Left lobe of liver (tissue), 2 donors: ENCODE data around the gene RHBDD2. TPM values are rescaled to one million over a fixed set of nuclear protein-coding genes. Genes with fewer than 3 reads are reported as not detected.
A peak's percentile ranks its signal among the peaks of the same experiment; 100 is the strongest.
"Not testable (repeated sequence)": the region's sequence is repeated elsewhere in the genome, so short reads cannot be mapped to it uniquely, and the experiment has no call there.

ENCODE experiments used
- ATAC-seq: fragments of 200-7000 bp; cut with Tn5 transposase; one replicate; pipeline ENCODE4 v1.9.1; 2020; ENCODE audit warnings: mild to moderate bottlenecking, moderate library complexity
- DNase-seq: peaks from one replicate; pipeline ENCODE4 v3.0.0-alpha.2; 2020; ENCODE audit warnings: low spot score
- total RNA-seq: library from RNA; stranded (reverse); gene quantifications from one replicate; pipeline ENCODE4 v1.2.1, GENCODE V29; 2021
- donor health status: DM: no; HTN: no; CAD: no; lungs with moderate emphysema.
- donor health status: DM: no; HTN: yes; CAD: no.

The RHBDD2 gene
- total RNA-seq, 1 donor from 2014 or later: 32.9 TPM

GRCh38 chr7:75866114-75866488 lies 12.7 kb upstream of the RHBDD2 start:
- ATAC-seq (peak; percentile 78), DNase-seq (no peak)

DNA sequence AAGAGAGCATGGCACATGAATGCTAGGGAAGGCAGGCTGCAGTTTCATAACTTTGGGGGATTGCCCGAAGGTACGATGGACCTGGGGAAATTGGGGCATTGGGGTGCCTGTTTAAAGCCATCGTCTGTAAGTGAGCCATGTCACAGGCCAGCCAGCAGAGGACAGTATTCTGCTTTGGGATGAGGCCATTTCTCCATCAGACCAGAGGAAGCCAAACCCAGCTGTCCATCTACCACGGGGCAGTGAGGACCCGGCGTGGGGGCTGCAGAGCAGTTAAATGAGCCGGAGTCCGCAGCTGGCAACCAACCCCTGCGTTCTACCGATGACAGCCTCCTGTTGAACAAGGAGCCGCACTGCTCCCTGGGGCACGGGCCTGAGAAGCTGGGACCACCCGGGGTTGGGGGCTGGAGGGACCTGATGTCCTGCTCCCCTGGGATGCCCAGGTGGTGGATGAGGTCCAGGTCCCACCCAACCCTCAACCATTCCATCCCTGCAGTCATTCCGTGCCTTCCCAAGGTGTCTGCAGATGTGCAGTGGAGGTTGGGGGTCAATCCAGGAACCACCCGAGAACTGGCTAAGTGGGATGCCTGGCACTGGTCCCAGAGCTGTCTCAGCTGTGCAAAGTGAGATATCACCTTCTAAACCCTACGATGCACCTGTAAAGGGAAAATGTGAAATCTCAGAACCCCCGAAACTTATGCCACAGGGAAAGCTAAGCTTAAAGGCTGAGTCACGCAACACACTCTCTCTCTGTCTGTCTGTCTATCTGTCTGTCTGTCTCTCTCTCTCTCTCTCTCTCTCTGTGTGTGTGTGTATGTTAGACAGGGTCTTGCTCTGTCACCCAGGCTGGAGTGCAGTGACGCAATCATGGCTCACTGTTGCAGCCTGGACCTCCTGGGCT lies 12.1 kb upstream of the RHBDD2 start:
- ATAC-seq: peak; percentile 98

DNA sequence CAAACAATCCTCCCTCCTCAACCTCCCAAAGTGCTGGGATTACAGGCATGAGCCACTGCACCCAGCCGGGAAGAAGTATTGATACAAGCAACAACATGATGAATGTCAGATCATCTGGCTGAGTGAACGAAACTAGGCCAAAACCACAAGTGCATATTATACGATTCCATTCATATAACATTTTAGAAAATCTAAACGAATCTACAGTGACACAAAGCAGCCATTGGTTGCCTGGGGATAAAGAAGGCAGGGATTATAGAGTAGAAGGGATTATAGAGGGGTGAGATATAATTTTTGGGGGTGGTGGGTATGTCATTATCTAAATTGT lies 11.5 kb upstream of the RHBDD2 start:
- DNase-seq (no peak), ATAC-seq (no peak)

More for the DNA sequence above, 12.1 kb upstream of the RHBDD2 start:
- peak; percentile 70 for DNase-seq

GRCh38 chr7:75868153-75868552 lies 10.7 kb upstream of the RHBDD2 start:
- ATAC-seq (no peak), DNase-seq (no peak)

DNA sequence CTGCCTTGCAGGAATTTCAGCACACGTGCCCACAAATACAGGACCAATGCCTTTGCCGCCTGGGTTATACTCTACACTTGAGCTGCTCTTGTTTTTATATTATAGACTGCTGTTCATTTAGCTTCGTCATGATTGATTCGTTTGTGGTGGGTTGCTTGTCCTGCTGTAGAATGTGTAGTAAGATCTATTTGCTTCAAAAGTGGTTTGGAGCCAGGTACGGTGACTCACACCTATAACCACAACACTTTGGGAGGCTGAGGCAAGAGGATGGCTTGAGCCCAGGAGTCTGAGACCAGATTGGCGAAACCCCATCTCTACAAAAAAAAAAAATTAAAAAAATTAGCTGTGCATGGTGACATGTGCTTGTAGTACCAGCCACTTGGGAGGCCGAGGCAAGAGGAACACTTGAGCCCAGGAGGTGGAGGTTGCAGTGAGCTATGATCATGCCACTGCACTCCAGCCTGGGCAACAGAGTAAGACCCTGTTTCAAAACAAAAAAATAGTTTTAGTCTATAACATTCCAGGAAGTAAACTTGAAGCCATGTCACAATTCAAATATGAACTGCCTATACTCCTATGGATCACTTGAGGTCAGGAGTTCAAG lies 9.0 kb upstream of the RHBDD2 start:
- DNase-seq: no peak

GRCh38 chr7:75870557-75871161 lies 8.2 kb upstream of the RHBDD2 start:
- ATAC-seq (no peak), DNase-seq (no peak)

More for the DNA sequence above, 9.0 kb upstream of the RHBDD2 start:
- no peak for ATAC-seq

DNA sequence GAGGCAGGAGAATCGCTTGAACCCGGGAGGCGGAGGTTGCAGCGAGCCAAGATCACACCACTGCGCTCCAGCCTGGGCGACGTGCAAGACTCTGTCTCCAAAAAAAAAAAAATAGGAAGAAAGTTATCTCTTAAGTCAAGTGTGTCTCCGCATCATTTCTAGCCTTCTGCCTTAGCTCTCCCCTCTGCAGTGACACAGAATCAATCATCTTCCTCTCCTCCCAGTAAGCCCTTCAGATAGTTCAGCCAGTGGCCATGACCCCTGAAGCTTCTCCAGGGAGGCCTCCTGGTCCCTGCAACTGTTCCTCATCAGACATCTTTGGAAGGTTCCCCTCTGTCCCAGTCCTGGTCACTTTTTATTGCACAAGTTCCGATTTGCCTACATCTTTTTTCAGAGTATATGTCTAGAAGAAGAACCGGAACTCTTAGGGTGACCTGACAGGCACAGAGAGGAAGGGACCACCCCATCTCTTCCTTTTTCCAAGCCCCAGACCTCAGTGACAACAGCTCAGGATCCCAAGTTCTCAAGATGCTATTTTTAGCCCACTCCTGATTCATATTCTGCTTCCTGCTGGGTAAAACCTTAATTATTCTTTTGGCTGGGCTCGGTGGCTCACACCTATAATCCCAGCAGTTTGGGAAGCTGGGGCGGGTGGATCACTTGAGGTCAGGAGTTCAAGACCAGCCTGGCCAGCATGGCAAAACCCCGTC lies 6.6 kb upstream of the RHBDD2 start:
- ATAC-seq (peak; percentile 77), DNase-seq (no peak)

DNA sequence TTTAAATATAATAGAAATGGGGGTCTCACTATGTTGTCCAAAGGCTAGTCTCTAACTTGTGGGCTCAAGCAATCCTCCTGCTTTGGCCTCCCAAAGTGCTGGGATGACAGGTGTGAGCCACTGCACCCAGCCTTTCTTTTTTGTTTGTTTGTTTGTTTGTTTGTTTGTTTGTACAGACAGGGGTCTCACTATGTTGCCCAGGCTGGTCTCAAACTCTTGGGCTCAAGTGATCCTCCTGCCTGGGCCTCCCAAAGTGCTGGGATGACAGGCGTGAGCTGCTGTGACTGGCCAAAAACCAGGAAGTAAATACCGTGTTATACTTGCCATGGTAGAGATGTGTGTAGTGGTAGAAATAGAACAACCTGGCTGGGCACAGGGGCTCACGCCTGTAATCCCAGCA lies 4.7 kb upstream of the RHBDD2 start:
- DNase-seq, ATAC-seq: not testable (repeated sequence)

DNA sequence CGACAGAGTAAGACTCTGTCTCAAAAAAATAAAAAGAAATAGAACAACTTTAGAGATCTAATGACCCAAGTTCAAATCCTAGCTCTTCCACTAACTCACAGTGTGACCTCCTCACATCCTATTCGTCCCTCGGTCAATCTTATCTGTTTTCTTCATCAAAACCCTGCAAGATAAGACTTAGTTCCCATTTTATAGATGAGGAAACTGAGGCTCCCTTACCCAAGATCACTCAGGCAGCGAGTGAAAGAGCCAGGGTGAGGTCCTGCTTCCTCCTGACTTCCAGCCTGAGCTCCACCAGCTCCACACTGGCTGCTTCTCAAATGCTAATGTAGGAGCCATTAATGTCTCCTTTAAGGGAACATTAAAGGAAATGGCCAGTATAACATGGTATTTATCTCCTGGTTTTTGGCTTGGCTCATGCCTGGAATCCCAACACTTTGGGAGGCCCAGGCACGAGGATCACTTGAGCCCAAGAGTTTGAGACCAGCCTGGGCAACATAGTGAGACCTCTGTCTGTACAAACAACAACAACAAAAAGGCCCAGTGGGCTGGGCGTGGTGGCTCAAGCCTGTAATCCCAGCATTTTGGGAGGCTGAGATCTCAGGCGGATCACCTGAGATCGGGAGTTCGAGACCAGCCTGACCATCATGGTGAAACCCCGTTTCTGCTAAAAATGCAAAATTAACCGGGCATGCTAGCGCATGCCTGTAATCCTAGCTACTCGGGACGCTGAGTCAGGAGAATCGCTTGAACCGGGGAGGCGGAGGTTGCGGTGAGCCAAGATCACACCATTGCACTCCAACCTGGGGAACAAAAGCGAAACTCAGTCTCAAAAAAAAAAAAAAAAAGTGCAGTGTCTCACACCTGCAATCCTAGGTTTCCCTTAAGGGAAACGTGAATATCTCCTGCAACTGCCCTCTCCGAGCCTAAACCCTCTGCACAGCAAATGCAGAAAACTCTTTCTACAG lies 3.4 kb upstream of the RHBDD2 start:
- ATAC-seq: no peak
- no peak for DNase-seq

DNA sequence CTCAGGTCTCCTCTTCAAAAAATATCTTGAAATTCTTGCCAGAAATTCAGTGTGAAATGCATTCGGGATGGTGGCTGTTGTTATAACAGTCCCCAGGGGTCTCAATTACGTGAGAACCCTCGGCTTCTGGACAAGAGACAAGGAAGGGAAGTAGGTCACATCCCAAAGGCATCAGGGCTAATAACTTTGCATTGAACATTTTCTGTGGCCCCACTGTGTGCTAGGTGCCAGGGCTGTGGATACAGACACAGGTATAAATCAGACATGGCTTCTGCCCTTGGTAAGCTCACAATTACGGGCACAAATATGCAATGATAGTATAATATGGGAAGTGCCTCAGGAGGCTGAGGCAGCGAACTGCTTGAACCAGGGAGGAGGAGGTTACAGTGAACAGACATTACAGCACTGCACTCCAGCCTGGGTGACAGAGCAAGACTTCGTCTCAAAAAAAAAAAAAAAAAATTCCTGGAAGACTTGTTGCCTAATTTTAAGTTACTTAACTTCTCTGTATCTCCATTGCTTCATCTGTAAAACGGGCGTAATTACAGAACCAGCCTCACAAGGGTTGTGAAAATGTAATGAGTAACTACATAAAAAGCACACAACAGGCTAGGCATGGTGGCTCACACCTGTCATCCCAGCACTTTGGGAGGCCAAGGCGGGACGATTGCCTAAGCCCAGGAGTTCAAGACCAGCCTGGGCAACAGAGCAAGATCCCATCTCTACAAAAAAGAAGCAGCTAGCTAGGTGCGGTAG lies 2.5 kb upstream of the RHBDD2 start:
- DNase-seq: no peak
- ATAC-seq: no peak

- no peak for DNase-seq
- ATAC-seq: no peak
These were observed 494 bp upstream of the RHBDD2 start for GRCh38 chr7:75878312-75878768.

DNA sequence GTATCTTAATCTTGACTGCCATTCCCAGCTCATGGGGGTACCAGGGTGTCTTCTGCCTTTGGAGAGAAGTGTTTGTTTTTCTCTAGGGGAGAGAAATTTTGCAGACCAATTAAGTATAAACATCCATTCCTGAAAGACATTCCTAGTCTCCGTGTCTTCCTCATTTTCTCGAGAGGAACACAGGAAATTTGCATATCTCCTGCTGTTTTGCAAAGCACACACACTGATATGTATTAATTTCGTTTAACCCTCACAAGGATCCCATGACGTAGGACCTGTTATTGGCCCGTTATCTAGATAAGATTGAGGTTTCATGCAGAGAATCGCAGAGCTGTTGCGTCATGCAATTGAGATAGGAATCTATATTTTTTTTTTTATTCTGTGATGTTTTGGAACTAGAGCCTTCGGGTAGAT lies 944 bp downstream of the RHBDD2 start:
- no peak for DNase-seq
- no peak for ATAC-seq

DNA sequence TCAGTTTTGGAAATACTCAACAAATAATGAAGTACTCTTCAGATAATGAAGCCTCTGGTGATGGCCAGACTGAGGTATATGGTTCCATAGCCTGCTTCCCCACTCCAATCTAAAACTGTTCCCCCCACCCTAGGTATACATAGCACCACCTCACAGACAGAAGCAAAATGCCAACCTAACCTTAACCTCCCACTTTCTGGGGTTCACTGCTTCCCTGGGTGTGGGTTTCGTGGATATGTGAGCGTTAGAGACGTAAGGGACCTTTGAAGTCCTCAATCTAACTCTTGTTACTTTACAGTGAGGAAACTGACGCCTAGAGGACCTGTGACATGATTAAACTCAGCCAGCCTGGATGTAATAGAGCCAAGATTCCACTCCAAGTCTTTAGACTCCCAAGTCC lies 1.4 kb downstream of the RHBDD2 start:
- DNase-seq: no peak

DNA sequence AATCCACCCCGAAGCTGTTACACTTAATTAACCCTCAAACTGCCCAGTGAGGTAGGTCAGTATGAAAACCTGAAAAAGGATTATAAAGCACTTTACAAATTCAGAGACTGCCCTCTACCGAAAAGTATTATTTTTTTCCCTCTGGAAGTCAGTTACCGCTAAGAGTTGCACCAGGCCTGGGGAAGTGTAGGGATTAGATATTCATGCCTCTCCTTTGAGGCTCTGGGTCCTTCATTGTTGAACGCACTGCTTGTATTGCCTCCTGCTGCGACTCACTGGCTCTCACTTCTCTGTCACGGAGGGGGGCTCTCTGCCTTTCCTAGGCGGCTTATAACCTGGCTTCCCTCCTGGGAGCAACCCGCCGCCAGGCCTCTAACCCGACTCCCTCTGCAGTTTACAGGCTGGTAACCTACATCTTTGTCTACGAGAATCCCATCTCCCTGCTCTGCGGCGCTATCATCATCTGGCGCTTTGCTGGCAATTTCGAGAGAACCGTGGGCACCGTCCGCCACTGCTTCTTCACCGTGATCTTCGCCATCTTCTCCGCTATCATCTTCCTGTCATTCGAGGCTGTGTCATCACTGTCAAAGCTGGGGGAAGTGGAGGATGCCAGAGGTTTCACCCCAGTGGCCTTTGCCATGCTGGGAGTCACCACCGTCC lies 2.7 kb downstream of the RHBDD2 start:
- no peak for DNase-seq
- ATAC-seq: no peak

More for the DNA sequence above, 1.4 kb downstream of the RHBDD2 start:
- ATAC-seq: no peak

GRCh38 chr7:75883265-75883824 lies 4.5 kb downstream of the RHBDD2 start:
- not testable (repeated sequence) for ATAC-seq, DNase-seq

DNA sequence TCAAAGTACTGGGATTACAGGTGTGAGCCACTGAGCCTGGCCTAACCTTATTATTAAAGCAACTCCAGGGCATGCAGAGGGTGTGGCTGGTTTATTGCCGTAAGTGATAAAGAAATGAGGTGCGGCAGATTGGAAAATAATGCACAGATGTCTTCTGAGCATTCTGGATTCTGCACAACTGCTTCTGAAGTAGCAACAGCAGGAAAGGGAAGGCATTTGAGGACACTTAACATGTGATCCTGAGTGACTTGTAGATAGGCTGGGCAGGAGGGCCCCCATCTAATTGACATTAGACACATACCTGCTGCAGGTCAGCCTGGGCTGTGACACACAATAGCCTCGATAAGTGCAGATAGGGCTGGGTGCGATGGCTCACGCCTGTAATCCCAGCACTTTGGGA lies 5.6 kb downstream of the RHBDD2 start:
- ATAC-seq: no peak
- DNase-seq: no peak

GRCh38 chr7:75885036-75885435 lies 6.2 kb downstream of the RHBDD2 start:
- DNase-seq (no peak), ATAC-seq (no peak)

- DNase-seq (no peak), ATAC-seq (peak; percentile 4)
These were observed 9.0 kb downstream of the RHBDD2 start for GRCh38 chr7:75887669-75888369.
